Keratinocyte (primary cell): ENCODE measurements around the gene GAL3ST2.

Experiments used
- EZH2 ChIP-seq: IDR thresholded peaks from one replicate; pipeline ENCODE4 v1.6.1; 2012; ENCODE audit warnings: inconsistent platforms, mild to moderate bottlenecking, low read length, moderate library complexity
- TF ChIP-seq, protein P1 (sequence below), 3 experiments: IDR thresholded peaks in 1 of 3; conservative IDR thresholded peaks in 1 of 3; optimal IDR thresholded peaks in 1 of 3; 2 replicates in 2 of 3; 3 replicates in 1 of 3; pipeline versions ENCODE3 to v1.5.1; 2011; ENCODE audit warnings: low read length in 3 of 3, mild to moderate bottlenecking in 3 of 3, moderate library complexity in 2 of 3, control low read depth in 1 of 3, inconsistent platforms in 1 of 3; ENCODE audit not compliant: insufficient read depth in 2 of 3; ENCODE audit errors: extremely low read depth in 1 of 3

DNA sequence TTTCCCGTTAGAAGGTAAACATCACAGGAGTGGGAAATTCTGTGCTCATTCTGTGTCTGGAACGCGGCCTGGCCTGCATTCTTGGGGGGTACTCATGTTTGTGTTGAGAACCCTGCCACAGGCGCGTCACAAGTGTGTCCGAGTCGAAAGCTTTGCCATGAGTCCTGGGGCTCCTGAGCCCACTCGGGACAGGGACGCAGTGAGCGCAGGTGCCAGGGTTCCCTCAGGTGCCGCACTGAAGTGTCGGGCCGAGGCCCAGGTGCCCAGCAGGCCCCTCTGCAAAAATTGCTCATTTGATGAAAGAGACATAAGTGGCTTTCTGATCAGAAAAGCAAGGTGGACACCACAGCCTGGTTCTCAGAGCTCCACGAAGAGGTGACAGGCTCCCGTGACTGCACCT is 37.4 kb upstream of the GAL3ST2 start:
- TF ChIP-seq, protein P1, sequence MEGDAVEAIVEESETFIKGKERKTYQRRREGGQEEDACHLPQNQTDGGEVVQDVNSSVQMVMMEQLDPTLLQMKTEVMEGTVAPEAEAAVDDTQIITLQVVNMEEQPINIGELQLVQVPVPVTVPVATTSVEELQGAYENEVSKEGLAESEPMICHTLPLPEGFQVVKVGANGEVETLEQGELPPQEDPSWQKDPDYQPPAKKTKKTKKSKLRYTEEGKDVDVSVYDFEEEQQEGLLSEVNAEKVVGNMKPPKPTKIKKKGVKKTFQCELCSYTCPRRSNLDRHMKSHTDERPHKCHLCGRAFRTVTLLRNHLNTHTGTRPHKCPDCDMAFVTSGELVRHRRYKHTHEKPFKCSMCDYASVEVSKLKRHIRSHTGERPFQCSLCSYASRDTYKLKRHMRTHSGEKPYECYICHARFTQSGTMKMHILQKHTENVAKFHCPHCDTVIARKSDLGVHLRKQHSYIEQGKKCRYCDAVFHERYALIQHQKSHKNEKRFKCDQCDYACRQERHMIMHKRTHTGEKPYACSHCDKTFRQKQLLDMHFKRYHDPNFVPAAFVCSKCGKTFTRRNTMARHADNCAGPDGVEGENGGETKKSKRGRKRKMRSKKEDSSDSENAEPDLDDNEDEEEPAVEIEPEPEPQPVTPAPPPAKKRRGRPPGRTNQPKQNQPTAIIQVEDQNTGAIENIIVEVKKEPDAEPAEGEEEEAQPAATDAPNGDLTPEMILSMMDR (optimal IDR thresholded peaks at IDR 0.05 in 1 of 3, IDR thresholded peaks at IDR 0.05 in 1 of 3, conservative IDR thresholded peaks at IDR 0.05 in 1 of 3; ENCODE audit: extremely low read depth in 1 of 3, insufficient read depth in 2 of 3, low read length in 3 of 3), result no peak
- no peak for TF ChIP-seq EZH2
